T47D (cell line): ENCODE measurements around the gene EPN2.
A peak's percentile ranks its signal among the peaks of the same experiment; 100 is the strongest.

Experiments
- DNase-seq, 2 experiments: peaks; one replicate each; pipeline versions ENCODE4 v3.0.0 to v3.0.0-alpha.2; 2011 to 2012; ENCODE audit warnings: low read depth in 1 of 2, low spot score in 1 of 2
- JUND ChIP-seq: IDR thresholded peaks from 2 replicates; pipeline ENCODE4 v1.6.1; 2012; ENCODE audit warnings: low read depth
- in situ Hi-C: cut with HindIII; loops from 2 replicates; pipeline ENCODE4 v1.10.0; 2016; ENCODE audit warnings: low sequenced_read_pairs, low pct_unique_long_range_greater_than_20kb

The EPN2 gene

GRCh38 chr17:19362277-19363113 lies 125.3 kb downstream of the EPN2 start, which contains the start of gene B9D1:
Gene B9D1 (minus strand): TSS chr17:19362723. CDS start chr17:19362569, 154 bp downstream.
- in situ Hi-C loops = loop anchor here (10.0 kb wide), 1 partner anchor 102 kb away; no protein-coding TSS in a partner anchor
- TF ChIP-seq JUND = no peak
- peak; percentile 97 to 98 for DNase-seq

- in situ Hi-C loops = loop anchor here (10.0 kb wide), 1 partner anchor 102 kb away; no protein-coding TSS in a partner anchor
- TF ChIP-seq JUND = no peak
- no peak for DNase-seq
These were observed 125.9 kb downstream of the EPN2 start for GRCh38 chr17:19363114-19363438.

GRCh38 chr17:19363460-19364035 lies 126.4 kb downstream of the EPN2 start:
- in situ Hi-C loops = loop anchor here (10.0 kb wide), 1 partner anchor 101 kb away; no protein-coding TSS in a partner anchor
- DNase-seq = no peak
- no peak for TF ChIP-seq JUND

- DNase-seq = no peak
- no peak for TF ChIP-seq JUND
- in situ Hi-C loops = loop anchor here (10.0 kb wide), 1 partner anchor 100 kb away; no protein-coding TSS in a partner anchor
These were observed 127.7 kb downstream of the EPN2 start for GRCh38 chr17:19364699-19365498.

- TF ChIP-seq JUND = no peak
- no peak for DNase-seq
- in situ Hi-C loops = loop anchor here (10.0 kb wide), 1 partner anchor 99 kb away; no protein-coding TSS in a partner anchor
These were observed 128.3 kb downstream of the EPN2 start for GRCh38 chr17:19365499-19365817.

GRCh38 chr17:19365833-19366636 lies 128.9 kb downstream of the EPN2 start:
- no peak for TF ChIP-seq JUND
- DNase-seq = no peak
- in situ Hi-C loops = loop anchor here (10.0 kb wide), 1 partner anchor 99 kb away; no protein-coding TSS in a partner anchor

GRCh38 chr17:19366637-19366972 lies 129.4 kb downstream of the EPN2 start:
- DNase-seq = no peak
- in situ Hi-C loops = loop anchor here (10.0 kb wide), 1 partner anchor 98 kb away; no protein-coding TSS in a partner anchor
- TF ChIP-seq JUND = no peak

GRCh38 chr17:19368229-19368628 lies 131.1 kb downstream of the EPN2 start:
- in situ Hi-C loops = loop anchor here (10.0 kb wide), 1 partner anchor 97 kb away; no protein-coding TSS in a partner anchor

GRCh38 chr17:19369107-19369778 lies 132.1 kb downstream of the EPN2 start:
- no peak for DNase-seq
- in situ Hi-C loops = loop anchor here (10.0 kb wide), 1 partner anchor 96 kb away; no protein-coding TSS in a partner anchor
- TF ChIP-seq JUND = no peak

More at GRCh38 chr17:19368229-19368628, 131.1 kb downstream of the EPN2 start:
- DNase-seq = no peak
- TF ChIP-seq JUND = no peak

GRCh38 chr17:19369846-19370492 lies 132.8 kb downstream of the EPN2 start:
- in situ Hi-C loops = loop anchor here (10.0 kb wide), 1 partner anchor 95 kb away; no protein-coding TSS in a partner anchor
- no peak for DNase-seq
- TF ChIP-seq JUND = no peak

- no peak for TF ChIP-seq JUND
- in situ Hi-C loops = no loop called here
- DNase-seq = no peak
These were observed 133.4 kb downstream of the EPN2 start for GRCh38 chr17:19370493-19370960.
